CD4-positive, alpha-beta T cell treated with Interleukin-15 for 4 hours (primary cell): ENCODE data around the gene RPS14.

Experiments used
- DNase-seq: peaks from one replicate; pipeline ENCODE4 v3.0.0-alpha.2; 2020; ENCODE audit warnings: low spot score

The RPS14 gene

DNA sequence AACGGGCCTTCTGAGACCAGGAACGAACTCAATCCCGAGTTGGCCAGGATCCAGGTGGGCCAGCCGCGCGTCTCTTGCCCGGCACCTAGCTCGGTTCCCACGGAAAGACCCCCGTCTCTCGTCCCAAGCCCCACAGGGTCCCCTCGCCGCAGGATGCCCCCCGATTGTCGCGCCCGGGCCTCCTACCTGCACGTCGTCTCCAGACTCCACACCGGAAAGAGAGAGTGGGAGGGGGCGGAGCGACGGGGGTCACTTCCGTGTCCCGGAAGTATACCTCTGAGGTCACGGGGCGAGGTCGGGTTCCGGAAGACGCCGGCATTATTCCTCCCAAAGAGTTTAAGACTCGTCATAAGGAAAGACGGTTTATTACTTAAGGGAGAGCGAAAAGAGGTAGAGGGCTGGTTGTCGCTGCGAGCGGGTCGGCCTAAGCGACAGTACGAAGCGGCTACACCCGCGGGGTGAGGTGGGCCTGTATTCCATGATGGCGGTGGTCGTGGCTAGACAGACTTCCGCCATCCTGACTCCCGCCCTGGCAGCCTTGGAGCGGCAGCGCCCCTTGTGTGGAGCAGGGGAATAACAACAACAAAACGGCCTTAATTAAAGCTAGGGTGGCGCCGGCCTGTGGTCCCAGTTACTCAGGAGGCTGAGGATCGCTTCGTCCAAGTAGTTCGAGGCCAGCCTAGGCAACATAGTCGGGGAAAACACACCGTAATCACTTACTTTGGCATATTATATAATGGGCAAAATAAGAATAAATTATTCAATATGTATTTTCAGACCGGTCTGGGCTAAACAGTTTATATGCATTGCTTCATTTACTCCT is at the start of gene RPS14:
Gene RPS14, minus strand, starts transcription at position 223 of the 823 bp plus-strand sequence. CDS start 2,006 bp downstream, outside the sequence.
- DNase-seq, result peak; percentile 91

DNA sequence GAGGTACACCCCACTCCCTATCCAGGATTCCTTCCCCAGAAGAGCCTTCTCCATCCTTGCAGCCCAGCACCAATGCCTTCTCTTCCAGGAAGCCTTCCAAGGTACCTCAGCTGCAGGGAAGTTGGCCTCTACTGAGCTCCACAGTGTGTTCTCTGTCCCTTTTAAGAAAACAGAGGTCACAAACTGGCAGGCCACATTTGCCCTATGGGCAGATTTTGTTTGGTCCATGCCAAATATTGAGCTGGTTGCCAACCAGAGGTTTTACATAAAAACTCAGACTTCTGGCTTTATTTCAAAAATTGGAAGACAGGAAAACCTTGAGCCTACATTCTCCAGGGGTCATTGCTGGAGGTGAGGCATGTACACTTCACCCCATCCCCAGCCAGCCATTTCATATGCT is 49.4 kb upstream of the RPS14 start:
- DNase-seq, result no peak

DNA sequence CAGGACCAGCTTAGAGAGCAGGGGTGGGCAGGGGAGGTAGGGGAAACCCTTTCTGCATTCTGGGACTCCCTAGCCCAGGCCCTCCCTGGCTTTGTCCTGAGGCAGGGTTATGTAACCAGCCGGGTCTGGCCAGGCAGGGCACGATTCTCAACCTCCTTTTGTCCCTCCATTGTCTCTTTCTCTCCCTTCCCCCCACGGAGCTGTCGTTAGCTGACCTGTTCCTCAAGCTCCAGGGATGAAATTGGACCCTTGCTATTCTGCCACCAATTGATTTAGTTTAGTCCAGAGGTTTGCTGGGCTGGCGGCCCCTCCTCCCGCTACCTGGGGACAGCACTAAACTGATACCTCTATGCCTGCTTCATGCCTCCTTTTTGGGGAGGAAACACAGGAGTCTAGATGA is 49.0 kb upstream of the RPS14 start:
- DNase-seq, result no peak

DNA sequence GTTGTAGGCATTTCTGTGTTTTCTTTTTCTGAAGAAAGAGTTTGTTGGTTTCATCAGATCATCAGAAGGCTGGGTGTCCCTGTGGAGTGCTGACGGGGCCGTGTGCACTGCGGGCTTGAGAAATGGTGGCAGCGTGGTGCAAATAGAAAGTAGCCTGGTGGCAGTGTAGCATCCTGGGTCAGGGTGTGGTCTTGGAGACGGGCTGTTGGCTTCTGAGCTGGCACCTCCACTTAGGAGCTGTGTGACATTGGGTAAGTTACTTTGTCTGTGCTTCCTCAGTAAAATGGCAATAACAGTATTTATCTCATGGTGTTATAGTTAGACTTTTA is 48.4 kb upstream of the RPS14 start:
- DNase-seq, result no peak

DNA sequence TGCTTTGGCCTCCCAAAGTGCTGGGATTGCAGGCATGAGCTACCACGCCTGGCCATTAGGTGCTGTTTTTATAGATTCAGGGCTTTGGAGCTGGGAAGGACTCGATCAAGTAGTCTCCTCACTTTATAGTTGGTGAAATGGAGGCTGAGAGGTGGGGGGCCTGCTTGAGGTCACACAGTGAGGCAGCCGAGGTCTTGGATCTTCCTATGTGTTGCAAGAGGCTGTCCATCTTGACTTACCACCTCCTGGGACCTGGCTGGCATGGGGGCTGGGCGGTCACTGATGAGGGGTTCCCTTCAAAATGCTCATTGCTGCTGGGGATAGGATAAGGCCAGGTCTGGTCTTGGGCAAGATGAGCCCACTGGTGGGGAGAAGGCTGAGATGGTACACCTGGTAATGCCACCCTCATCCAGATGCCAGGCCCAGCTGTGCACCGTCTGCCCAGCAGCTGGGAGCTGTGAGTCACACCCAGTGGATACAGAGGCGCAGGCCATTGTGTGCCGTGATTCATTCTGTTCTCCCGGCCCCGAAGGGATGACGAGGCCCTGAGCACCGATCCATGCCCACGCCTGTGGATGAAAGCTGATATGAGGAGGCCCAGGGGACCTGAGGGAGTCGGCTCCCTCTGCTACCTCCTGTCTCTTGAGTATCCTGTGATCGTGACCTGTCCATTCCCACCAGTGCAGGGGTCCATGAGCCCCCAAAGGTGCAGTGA is 47.9 kb upstream of the RPS14 start:
- DNase-seq, result no peak

DNA sequence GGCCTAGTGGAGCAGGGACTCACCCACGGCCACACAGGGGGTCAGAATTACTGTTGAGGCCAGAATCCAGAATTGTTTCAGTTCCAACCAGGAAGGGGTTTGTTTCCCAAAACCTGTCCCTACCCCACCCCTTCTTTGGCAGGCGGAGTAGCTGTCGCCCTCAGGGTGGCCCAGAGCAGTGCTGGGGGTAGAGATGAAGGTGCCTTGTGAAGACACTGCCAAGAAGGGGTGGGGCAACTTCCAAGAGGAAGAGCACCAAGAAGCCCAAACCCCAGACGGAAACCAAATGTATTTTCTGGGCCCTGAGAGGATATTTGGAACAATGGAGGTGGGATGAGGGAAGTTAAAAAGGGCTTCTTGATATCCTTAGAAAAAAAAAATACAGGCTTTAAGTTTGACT is 47.0 kb upstream of the RPS14 start:
- no peak for DNase-seq

DNA sequence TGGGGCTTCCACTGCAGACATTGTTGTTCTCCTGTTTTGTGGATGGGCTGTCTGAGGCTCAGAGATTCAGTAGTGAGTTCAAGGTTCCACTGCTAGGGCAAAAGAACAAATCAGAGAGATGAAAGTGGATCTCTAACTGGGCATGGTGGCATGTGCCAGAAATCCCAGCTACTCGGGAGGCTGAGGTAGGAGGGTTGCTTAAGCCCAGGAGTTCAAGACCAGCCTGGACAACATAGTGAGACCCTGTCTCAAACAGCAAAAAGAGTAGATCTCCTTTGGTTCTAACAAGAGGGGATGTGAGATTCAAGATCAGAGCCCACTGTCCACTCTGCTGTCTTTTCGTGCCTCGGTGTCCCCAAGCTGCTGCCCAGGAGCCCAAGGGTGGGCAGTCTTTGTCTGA is 46.6 kb upstream of the RPS14 start:
- DNase-seq, result no peak

DNA sequence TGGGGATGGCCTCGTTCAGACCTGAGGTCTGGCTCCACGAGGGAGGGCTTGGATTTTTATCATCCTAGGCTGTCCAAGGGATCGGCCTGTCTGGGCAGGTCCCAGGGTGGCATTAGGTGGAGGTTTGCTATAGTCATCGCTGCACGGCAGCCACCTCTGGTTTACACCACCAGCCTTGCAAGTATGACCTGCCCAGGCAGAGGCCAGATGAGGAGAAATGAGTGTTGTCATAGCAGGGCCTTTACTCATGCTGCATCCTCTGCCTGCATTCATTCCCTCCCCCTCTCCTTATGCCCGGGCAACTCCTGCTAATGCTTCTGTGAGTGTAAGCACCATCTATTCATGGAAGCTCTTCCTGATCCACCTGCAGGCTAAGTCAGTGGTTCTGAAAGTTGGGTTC is 43.1 kb upstream of the RPS14 start:
- DNase-seq, result no peak

DNA sequence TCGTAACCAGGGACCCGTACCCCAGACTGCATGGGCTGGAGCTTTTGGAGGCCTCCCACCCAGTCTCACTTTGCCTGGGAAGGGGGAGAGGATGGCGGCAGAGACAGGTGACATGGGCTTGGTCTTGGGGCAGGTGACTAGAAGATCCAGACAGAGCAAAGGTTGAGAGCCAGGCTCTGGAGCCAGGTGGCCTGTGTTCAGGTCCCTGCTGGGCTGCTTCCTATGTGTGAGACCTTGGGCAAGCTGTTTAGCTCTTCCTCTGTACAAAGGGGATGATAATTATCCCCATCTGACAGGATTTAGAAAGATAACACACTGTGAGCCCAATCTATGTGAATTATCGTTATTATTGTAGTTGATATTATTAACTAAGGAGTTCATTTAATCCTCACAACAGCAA is 42.3 kb upstream of the RPS14 start:
- DNase-seq, result no peak

DNA sequence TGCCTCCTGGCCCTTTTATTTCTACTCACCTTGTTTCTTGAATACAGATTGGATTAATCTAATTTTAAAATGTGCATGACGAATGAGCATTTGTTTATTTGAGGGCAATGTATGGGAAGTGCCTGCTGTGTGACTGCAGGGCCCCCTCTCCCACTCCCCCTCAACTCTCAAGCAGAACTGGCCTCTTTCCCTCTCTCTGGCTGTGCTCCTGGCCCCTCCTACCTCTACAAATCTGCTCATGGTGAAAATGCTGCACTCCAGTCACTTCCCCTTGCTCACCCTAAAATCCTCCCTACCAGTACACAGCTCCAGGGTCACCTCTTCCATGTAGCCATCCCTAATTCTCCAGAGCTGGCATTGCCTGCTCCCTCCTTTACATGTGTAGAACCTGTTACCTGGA is 41.2 kb upstream of the RPS14 start:
- DNase-seq, result no peak

DNA sequence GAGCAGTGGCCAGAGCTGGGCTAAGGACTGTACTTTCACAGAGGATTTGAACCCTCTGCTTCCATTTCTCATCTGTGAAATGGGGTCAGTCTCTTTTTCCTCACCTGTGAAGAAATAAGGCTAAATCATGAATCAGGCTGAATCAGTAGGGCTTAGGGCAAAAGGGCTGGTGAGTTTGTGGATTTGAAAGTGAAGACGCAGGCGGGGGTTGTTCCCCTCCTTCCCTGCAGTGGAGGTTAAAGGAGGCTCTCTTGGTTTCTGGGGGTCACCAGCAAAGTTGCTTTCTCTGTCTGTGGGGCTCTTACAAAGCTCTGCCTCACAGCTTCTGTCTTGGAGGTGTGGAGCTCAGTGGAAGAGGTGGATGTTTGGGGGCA is 40.7 kb upstream of the RPS14 start:
- no peak for DNase-seq

DNA sequence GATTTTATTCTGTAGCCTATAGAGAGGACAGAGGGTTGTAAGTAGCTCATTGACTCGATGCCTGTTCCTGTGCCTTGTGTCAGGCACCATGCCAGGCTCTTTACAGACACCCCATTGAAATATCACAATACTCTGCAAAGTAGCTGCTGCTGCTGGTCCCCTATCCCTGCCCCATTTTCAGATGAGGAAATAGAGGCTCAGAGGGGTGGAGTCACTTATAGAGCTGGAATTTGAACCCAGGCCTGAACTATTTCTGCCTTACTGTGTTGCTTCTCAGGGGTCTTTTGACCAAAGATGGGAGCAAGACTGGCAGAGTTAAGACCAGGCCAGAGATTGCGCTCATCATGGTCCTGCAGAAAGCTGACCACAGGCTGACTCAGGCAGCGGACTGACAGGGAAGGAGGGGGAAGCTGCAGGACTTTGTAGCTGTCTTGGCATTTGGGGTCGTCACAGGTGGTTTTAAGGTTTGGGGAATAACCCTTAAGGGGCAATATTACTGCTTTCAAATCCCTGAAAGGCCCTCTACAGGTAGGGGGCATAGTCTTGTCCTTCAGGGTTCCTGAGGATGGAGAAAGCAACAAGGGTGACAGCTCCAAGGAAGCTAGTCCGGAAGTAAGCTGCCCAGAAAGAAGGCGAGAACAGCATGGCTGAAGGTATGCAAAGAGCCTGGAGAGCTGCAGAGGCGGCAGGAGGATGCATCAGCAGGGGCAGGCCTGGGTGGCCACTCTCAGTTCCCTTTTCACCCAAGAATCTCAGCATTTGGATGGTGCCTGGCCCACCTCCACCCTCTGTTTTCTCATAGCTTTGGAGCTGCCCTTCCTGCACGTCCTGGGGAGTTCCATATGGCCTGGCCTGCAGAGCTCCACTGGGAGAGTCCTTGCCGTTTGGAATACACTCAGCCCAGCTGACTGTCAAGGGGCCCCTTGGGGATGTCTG is 40.1 kb upstream of the RPS14 start:
- DNase-seq, result no peak

DNA sequence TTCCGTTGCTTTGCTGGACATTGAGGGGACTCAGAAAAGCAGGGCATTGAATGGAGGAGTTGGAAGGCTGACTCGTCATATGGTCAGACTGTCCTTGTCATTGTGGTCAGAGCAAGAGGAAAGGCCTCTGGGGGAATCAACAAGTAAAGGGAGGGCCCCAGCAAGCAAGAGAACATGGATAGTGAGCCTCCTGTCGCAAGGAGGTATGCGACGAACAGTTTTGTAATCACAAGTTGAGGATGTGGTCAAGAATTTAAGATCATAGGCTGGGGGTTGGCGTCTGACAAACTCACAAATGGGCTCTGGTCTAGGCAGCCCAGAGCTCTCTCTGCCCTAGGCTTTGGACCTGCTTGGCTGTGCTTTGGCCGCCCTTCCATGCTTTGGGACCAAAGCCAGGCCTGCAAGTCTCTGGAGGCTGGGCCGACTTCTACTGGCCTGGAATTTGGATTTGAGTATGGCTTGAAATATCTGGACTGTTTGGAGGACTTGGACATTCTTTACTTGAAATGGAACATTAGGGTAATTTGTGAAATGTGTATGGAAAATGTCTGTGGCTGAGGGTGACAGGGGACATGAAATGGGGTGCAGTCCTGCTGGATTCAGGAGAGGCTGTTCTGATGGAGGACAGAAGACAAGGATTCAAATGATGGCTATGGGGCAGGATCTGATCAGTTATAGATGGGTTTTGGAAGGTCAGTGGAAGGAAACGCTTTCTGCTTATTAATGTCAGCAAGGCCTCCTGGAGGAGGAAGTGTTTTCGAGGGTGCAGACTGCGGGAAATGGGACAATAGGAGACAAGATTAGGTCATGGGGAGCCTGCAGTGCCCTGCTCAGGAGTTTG is 39.2 kb upstream of the RPS14 start:
- DNase-seq, result no peak

DNA sequence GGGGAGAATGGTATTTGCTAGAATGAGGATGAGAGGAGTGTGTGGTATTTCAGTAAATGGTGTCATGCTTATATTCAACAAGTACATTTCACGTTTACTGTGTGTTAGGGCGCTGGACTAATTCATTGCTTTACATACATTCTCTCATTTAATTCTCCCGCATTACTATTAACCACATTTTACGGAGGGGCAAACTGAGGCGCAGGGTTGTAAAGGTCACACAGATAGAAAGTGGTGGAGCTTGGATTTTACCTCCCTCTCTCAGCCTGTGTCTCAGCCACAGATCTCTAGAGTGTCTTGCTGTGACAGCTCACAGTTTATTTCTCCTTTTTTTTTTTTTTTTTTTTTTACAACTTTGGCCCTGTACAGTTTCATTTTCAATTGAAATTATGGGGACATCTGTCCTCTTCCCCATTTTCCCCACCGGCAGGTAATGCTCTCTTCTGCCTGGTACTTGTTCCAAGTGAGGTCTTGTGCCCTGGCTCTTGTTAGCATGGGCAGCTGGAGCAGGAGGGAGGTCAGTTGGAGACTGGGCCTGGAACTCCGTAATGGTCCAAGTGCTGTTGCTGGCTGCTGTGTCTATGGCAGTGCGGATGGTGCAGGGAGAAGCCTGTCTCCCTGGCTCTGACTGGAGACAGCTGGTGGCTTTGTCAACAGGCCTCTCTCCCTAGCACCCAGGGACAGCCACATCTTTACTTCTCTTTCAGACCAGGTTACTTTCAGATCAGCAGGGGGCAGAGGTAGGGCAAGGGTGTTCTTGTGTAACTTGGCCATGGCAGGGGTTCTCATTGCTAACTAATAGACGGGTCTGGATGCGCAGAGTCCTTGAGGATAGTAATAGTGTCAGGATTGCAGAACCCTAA is 37.9 kb upstream of the RPS14 start:
- DNase-seq, result no peak

DNA sequence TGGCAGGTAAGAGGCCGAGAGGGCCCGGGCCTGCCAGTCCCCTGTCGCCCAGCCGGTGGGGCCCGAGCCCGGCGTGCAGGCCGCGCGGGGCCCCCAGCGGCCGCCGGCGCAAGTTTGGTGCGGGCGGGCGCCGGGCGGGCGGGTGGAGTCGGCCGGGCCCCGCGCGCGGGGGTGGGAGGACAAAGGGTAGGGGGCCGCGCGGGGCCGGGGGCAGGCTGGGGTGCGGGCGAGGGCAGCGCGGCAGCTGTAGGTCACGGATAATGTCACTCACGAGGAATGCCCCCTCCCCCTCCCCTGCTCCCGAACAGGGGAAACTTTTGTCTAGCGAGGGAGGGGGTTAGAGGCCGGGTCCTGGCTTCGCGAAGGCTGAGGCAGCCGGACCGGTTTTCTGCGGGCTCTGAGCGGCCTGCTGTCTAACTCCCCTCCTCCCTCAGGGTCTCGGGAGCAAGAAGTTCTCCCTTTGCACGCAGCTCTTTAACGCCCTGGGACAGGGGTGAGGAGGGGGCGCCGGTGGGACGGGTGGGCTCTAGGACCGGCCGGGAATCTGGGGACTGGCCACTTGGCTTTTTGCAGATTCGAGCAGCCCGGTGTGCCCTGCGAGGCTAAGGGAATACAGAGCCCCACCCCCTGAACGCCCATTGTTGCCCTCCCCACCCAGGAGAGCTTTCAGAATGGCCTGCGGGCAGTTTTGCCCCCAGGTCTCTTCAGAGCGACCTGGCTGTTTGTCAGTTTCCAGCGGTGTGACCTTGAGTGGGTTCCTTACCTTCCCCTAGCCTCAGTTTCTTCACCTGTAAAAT is 37.1 kb upstream of the RPS14 start:
- peak; percentile 18 for DNase-seq

DNA sequence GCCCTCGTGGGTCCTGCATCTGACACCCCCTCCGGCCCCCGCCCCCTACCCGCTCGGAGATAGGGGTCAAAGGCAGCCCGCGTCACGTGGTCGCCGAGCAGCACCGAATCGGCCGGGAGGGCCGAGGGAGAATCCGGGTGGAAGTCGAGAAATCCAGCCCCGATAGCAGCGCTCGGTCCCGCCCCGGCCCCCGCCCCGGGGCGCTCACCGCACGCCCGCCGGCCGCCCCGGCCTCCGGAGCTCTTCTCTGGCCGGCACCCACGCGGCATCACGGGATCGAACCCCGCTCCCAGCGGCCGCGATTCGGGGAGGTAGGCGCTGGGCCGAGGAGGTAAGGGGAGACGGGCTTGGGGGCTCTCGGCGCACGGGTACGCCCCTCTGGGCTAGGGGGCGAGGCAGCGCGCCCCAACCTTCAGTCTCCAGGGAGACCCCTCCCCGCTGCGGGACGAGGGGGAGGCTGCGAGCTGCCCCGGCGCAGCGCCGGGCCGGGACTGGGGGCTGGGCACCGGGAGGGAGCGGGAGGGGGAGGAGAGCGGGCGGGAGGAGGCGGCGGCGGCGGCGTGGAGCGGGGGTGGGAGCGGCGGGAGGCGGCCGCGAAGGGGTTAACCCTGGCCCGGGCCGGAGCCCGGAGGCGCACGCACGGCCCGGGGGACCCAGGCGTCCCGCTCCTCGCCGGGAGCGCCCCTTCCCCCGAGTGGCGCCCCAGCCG is 36.3 kb upstream of the RPS14 start:
- no peak for DNase-seq

DNA sequence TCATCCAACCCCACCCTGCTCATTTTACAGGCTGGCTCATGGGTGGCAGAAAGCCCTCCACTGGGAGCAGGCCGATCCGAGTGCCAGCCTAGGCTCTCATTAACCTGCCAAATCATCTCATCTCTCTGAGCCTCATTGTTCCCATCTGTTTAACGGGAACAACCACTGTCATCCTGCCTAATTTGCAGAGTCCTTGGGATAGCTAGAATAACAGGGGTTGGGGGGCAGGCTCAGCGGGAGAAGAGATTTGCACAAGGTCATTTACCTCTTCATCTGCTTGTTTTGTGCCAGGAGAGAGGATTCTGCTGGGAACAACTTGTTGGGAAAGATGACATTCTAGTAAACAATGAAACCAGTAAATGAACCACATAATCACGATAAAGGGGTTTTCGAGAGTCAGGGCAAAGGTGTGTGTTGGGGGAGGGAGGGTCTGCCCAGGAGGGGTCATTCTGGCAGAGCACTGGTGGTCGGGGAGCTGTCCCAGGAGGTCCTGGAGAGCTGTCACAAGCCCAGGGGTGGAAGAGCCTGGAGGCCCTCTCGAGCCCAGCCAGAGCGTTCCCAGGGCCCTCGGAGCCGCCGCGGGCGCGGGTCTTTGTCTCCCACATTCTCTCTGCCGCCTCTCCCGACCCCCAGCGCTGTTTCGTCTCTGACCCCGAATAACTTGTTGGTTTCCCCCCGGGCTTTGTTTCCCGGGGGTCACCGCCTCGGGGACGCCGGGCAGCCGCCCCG is 35.6 kb upstream of the RPS14 start:
- no peak for DNase-seq

DNA sequence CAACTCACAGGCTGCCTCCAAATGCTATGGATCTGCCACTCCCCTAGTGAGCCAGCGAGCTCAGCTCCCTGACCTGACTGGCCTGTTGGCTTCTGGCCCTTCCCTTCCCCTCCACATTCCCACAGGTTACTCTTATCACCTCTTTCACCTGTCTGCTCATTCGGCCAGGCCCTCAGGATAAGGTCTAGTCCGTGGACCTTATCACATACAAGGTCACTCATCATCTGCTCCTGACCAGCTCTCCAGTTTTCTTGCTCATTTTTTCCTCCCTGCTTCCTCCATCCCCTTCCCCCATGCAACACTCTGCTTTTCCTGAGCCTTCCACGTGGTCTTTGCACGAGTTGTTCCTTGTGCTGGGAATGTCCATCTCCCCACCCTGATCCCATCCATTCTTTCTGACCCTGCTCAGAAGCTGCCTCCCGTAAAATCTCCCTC is 32.5 kb upstream of the RPS14 start:
- no peak for DNase-seq

DNA sequence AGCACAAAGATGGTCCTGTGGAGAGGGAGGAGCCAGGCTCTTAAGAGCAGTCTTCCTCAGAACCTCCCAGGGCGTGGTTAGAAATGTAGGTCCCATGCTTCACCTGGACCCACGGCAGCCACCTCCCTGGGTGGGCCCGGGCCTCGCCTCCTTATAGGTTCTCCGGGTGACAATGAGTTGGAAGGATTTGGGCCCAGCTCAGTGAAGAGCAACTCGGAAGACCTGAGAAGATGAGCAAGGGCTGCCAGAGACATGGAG is 32.1 kb upstream of the RPS14 start:
- DNase-seq, result no peak
